Esophagus muscularis mucosa (tissue), 4 donors: ENCODE data around the gene ST6GALNAC6.

Source experiments
- CTCF ChIP-seq, 3 experiments: fragments of 200-600 bp in 2 of 3; fragments of 450-650 bp in 1 of 3; sonication (generic) in 2 of 3; IDR thresholded peaks; one replicate each; pipeline ENCODE4 v1.5.1; 2017 to 2019; ENCODE audit warnings: antibody characterized with exemption in 3 of 3, mild to moderate bottlenecking in 2 of 3, moderate library complexity in 1 of 3
- EP300 ChIP-seq: sonication (generic); formaldehyde crosslinking; IDR thresholded peaks from one replicate; pipeline ENCODE4 v1.6.1; 2017; ENCODE audit warnings: antibody characterized with exemption
- POLR2A ChIP-seq: fragments of 450-650 bp; IDR thresholded peaks from one replicate; pipeline ENCODE4 v1.6.1; 2017; ENCODE audit warnings: antibody characterized with exemption, moderate library complexity, mild to moderate bottlenecking, low read depth

- TF ChIP-seq CTCF (IDR thresholded peaks at IDR 0.05) (peak in 1 of 3 experiments; percentile 9), POLR2A (no peak), EP300 (no peak)
Observed at GRCh38 chr9:127854184-127854806, 45.1 kb downstream of the ST6GALNAC6 start, which contains the start of gene ENG.
